Natural killer cell (primary cell): Measurements from ENCODE around the gene MRPL48. TPM values are rescaled to one million over a fixed set of nuclear protein-coding genes. Genes with fewer than 3 reads are reported as not detected.
"Not testable (repeated sequence)": the region's sequence is repeated elsewhere in the genome, so short reads cannot be mapped to it uniquely, and the experiment has no call there.

Experiments
- ATAC-seq, 3 donors: fragments of 150-1000 bp in 2 of 3; fragments of 200-7000 bp in 1 of 3; cut with Tn5 transposase; 1 replicate in 1 of 3; 2 replicates in 2 of 3; pipeline ENCODE4 v1.10.0; 2021; ENCODE audit warnings: mild to moderate bottlenecking in 2 of 3, moderate library complexity in 2 of 3
- DNase-seq, 2 donors: peaks; one replicate each; pipeline versions ENCODE4 v3.0.0 to v3.0.0-alpha.2; 2013 to 2021; ENCODE audit warnings: mixed read lengths in 1 of 2
- H3K27ac ChIP-seq: one replicate; pipeline ENCODE4 v1.5.1; 2013; ENCODE audit warnings: mild to moderate bottlenecking, low read length
- H3K27me3 ChIP-seq: one replicate; pipeline ENCODE4 v1.6.1; 2013; ENCODE audit warnings: low read length; ENCODE audit not compliant: control insufficient read depth, insufficient read depth
- H3K36me3 ChIP-seq: one replicate; pipeline ENCODE4 v1.6.1; 2013; ENCODE audit warnings: low read length; ENCODE audit not compliant: control insufficient read depth, insufficient read depth
- H3K4me1 ChIP-seq: one replicate; pipeline ENCODE4 v1.6.1; 2013; ENCODE audit warnings: low read length; ENCODE audit not compliant: control insufficient read depth, insufficient read depth
- H3K4me3 ChIP-seq: one replicate; pipeline ENCODE4 v1.5.1; 2013; ENCODE audit warnings: low read length
- H3K9me3 ChIP-seq: one replicate; pipeline ENCODE4 v1.6.1; 2013; ENCODE audit warnings: low read length; ENCODE audit not compliant: control insufficient read depth, insufficient read depth
- H3K27ac Mint-ChIP-seq, 2 donors: one replicate each; pipeline ENCODE4 v1.8.0; 2022; ENCODE audit warnings: mild to moderate bottlenecking in 2 of 2, mixed read lengths in 2 of 2, moderate library complexity in 1 of 2
- H3K27me3 Mint-ChIP-seq, 2 donors: one replicate each; pipeline ENCODE4 v1.8.0; 2022; ENCODE audit warnings: low read depth in 2 of 2, mixed read lengths in 2 of 2
- H3K36me3 Mint-ChIP-seq: one replicate; pipeline ENCODE4 v1.8.0; 2022; ENCODE audit warnings: mixed read lengths
- H3K4me1 Mint-ChIP-seq, 2 donors: one replicate each; pipeline ENCODE4 v1.8.0; 2022; ENCODE audit warnings: mixed read lengths in 2 of 2
- H3K4me3 Mint-ChIP-seq: one replicate; pipeline ENCODE4 v1.8.0; 2022; ENCODE audit warnings: mild to moderate bottlenecking, moderate library complexity, mixed read lengths
- H3K9me3 Mint-ChIP-seq, 2 donors: one replicate each; pipeline ENCODE4 v1.8.0; 2022; ENCODE audit warnings: mixed read lengths in 2 of 2
- WGBS: methylation state at CpG from one replicate; pipeline ENCODE4 v1.1.7; 2013; ENCODE audit warnings: missing lambda C conversion rate; ENCODE audit not compliant: insufficient coverage; 5-methylcytosine and 5-hydroxymethylcytosine counted together
- intact Hi-C: fragments of 100-400 bp; cut with micrococcal nuclease; formaldehyde crosslinking; loops from one replicate; pipeline ENCODE4 v1.14.2; 2022
- total RNA-seq, 4 donors: library from RNA; stranded (reverse); fragments of 120-200 nt in 1 of 4; gene quantifications; one replicate each; pipeline versions ENCODE4 v1.2.3 to v1.2.4, GENCODE V29; 2013 to 2022
- TF ChIP-seq, protein P1 (sequence below): fragments of 200-600 bp; IDR thresholded peaks from one replicate; pipeline ENCODE4 v1.8.0; 2022; ENCODE audit warnings: antibody characterized with exemption

MRPL48 gene
- total RNA-seq, 3 donors from 2014 or later (not counting 1 experiment from before 2014, with no cell fraction given), result 19.5 to 24.9 (median 21.2) TPM

- no peak for DNase-seq
- ATAC-seq, result no peak
- TF ChIP-seq, protein P1, sequence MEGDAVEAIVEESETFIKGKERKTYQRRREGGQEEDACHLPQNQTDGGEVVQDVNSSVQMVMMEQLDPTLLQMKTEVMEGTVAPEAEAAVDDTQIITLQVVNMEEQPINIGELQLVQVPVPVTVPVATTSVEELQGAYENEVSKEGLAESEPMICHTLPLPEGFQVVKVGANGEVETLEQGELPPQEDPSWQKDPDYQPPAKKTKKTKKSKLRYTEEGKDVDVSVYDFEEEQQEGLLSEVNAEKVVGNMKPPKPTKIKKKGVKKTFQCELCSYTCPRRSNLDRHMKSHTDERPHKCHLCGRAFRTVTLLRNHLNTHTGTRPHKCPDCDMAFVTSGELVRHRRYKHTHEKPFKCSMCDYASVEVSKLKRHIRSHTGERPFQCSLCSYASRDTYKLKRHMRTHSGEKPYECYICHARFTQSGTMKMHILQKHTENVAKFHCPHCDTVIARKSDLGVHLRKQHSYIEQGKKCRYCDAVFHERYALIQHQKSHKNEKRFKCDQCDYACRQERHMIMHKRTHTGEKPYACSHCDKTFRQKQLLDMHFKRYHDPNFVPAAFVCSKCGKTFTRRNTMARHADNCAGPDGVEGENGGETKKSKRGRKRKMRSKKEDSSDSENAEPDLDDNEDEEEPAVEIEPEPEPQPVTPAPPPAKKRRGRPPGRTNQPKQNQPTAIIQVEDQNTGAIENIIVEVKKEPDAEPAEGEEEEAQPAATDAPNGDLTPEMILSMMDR, result no peak
- Mint-ChIP-seq H3K36me3 (no peaks in the 10 kb centered on the region), H3K4me3 (no peak overlapping the region), H3K9me3 (no peaks in the 10 kb centered on the region), H3K27ac (no peak overlapping the region), H3K27me3 (peaks cover 8 to 10% of the 10 kb centered on the region in 2 donors), H3K4me1 (peaks cover 11 to 15% of the 10 kb centered on the region in 2 donors)
- no peak overlapping the region for H3K4me3 ChIP-seq
- no peaks in the 10 kb centered on the region for H3K27me3 ChIP-seq
- no peak overlapping the region for H3K27ac ChIP-seq
- H3K9me3 ChIP-seq, result no peaks in the 10 kb centered on the region
- no peaks in the 10 kb centered on the region for H3K36me3 ChIP-seq
- no CpG with 5 or more reads among the region's 1 CpG for WGBS
- intact Hi-C loops, result loop anchor here (10.0 kb wide), 1 partner anchor 90 kb away; the partner anchor contains the start of genes COA4 and PAAF1
- peaks cover 19% of the 10 kb centered on the region for H3K4me1 ChIP-seq
Measured at GRCh38 chr11:73784734-73785133, 2.9 kb upstream of the MRPL48 start.

DNA sequence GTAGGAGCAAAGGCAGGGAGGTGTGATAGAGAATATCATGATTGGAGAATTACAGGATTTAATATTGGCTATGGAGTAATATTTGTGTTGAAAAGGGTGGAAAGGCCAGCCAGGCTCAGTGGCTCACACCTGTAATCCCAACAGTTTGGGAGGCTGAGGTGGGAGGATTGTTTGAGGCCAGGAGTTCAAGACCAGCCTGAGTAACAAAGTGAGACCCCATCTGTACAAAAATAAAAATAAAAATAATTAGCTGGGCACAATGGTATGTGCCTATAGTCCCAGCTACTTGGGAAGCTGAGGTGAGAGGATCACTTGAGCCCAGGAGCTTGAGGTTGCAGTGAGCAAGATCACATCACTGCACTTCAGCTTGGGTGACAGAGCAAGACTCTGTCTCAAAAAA is 2.2 kb upstream of the MRPL48 start:
- DNase-seq, H3K4me3 Mint-ChIP-seq, H3K27me3 ChIP-seq, ATAC-seq, H3K36me3 ChIP-seq, H3K27me3 Mint-ChIP-seq, H3K9me3 Mint-ChIP-seq, H3K4me3 ChIP-seq, H3K36me3 Mint-ChIP-seq, H3K27ac Mint-ChIP-seq, H3K27ac ChIP-seq, H3K9me3 ChIP-seq: not testable (repeated sequence)
- peaks cover 11 to 15% of the 10 kb centered on the region in 2 donors for H3K4me1 Mint-ChIP-seq
- intact Hi-C loops, result loop anchor here (10.0 kb wide), 1 partner anchor 89 kb away; the partner anchor contains the start of genes COA4 and PAAF1
- peaks cover 14% of the 10 kb centered on the region for H3K4me1 ChIP-seq

- intact Hi-C loops, result loop anchor here (10.0 kb wide), 1 partner anchor 88 kb away; the partner anchor contains the start of genes COA4 and PAAF1
- Mint-ChIP-seq H3K4me1 (peaks cover 11 to 15% of the 10 kb centered on the region in 2 donors), H3K4me3 (peak overlapping the region; percentile 100), H3K27me3 (peaks cover 0 to under 1% of the 10 kb centered on the region in 2 donors), H3K9me3 (no peaks in the 10 kb centered on the region), H3K27ac (peak overlapping the region; percentile 91 to 97), H3K36me3 (no peaks in the 10 kb centered on the region)
- WGBS, result 82% methylated on average over 16 of the region's 17 CpGs
- Histone ChIP-seq H3K27ac (peak overlapping the region; percentile 74), H3K4me1 (peaks cover 14% of the 10 kb centered on the region), H3K27me3 (no peaks in the 10 kb centered on the region), H3K9me3 (no peaks in the 10 kb centered on the region), H3K4me3 (no peak overlapping the region), H3K36me3 (no peaks in the 10 kb centered on the region)
- no peak for DNase-seq
- peak in 2 of 3 donors; percentile 1 for ATAC-seq
- TF ChIP-seq, protein P1, result no peak
Measured at GRCh38 chr11:73787051-73787642, 527 bp upstream of the MRPL48 start.

DNA sequence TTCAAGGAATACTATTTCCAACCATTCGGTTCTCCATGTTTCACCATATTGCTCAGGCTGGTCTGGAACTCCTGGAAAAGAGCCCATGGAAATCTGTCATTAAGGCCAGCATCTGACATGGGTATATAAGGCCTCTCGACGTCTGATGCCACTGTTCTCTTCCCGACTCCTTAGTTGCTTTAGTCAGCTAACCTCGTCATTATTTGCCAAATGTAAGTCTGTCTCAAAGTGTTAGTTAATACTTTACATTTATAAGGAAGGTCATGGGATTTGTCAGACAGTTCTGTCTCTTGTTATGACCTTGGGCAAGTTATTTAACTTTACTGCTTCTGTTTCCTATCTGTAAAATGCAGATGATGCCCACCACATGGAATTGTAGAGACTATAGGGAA is 1.6 kb downstream of the MRPL48 start:
- no peaks in the 10 kb centered on the region for H3K36me3 Mint-ChIP-seq
- Histone ChIP-seq H3K27me3 (no peaks in the 10 kb centered on the region), H3K4me3 (no peak overlapping the region), H3K9me3 (no peaks in the 10 kb centered on the region), H3K27ac (no peak overlapping the region), H3K4me1 (peaks cover 14% of the 10 kb centered on the region), H3K36me3 (no peaks in the 10 kb centered on the region)
- no peaks in the 10 kb centered on the region for H3K9me3 Mint-ChIP-seq
- H3K27me3 Mint-ChIP-seq, result no peaks in the 10 kb centered on the region
- peaks cover 11 to 20% of the 10 kb centered on the region in 2 donors for H3K4me1 Mint-ChIP-seq
- WGBS, result 100% methylated on average over 4 of the region's 5 CpGs
- peak overlapping the region; percentile 31 to 97 for H3K27ac Mint-ChIP-seq
- ATAC-seq (no peak), DNase-seq (no peak)
- peak overlapping the region; percentile 100 for H3K4me3 Mint-ChIP-seq
- intact Hi-C loops, result loop anchor here (10.0 kb wide), 1 partner anchor 86 kb away; the partner anchor contains the start of genes COA4 and PAAF1
- TF ChIP-seq, protein P1, result no peak
